Endothelial cell of coronary artery (primary cell): ENCODE results near the gene MYNN. TPM values are rescaled to one million over a fixed set of nuclear protein-coding genes. Genes with fewer than 3 reads are reported as not detected.

Source experiments
- total RNA-seq: library from RNA; depleted of rRNA; stranded (reverse); fragments of >200 nt; gene quantifications from 2 replicates; pipeline ENCODE4 v1.2.3, GENCODE V29; 2014

MYNN gene
- total RNA-seq = 19.1 and 22.1 TPM in 2 replicates

GRCh38 chr3:169772897-169773816 lies at the start of gene MYNN:
Gene MYNN (plus strand): TSS chr3:169773396. CDS start chr3:169774296, 900 bp downstream.

GRCh38 chr3:169764882-169765612 lies 8.1 kb upstream of the MYNN start, which contains the start of gene TERC:
Gene TERC (minus strand): TSS chr3:169765060.

GRCh38 chr3:169769287-169770181 lies 3.7 kb upstream of the MYNN start, which contains the start of gene ACTRT3:
Gene ACTRT3 (minus strand): TSS chr3:169769561. CDS start chr3:169769520, 41 bp downstream.

GRCh38 chr3:169812332-169813235 lies 39.4 kb downstream of the MYNN start, which contains the start of the genes LRRC34 and LRRIQ4:
Gene LRRC34 (minus strand): TSS chr3:169812904. CDS start chr3:169812548, 356 bp downstream.
Gene LRRIQ4 (plus strand): TSS chr3:169812870. CDS start chr3:169821922, 9,052 bp downstream.

Other genes starting within 250 kb of the MYNN start
- gene MECOM, start 109.7 kb upstream of the MYNN start, total RNA-seq = 90.1 and 130 TPM in 2 replicates
- 46.9 and 184 TPM in 2 replicates for gene TERC, start 8.3 kb upstream of the MYNN start, total RNA-seq
- 3.3 and 4.3 TPM in 2 replicates for gene ACTRT3, start 3.8 kb upstream of the MYNN start, total RNA-seq
- gene LRRIQ4, start 39.5 kb downstream of the MYNN start, total RNA-seq = not detected in 2 replicates
- gene LRRC34, start 39.5 kb downstream of the MYNN start, total RNA-seq = 0.38 and 2.2 TPM in 2 replicates
- not detected in 2 replicates for gene LRRC31, start 96.5 kb downstream of the MYNN start, total RNA-seq
- not detected in 2 replicates for gene SAMD7, start 138.2 kb downstream of the MYNN start, total RNA-seq
- gene SEC62, start 193.4 kb downstream of the MYNN start, total RNA-seq = 34.3 and 56.7 TPM in 2 replicates